Mammary epithelial cell (primary cell): ENCODE measurements around the gene ITGAL.

Experiments used
- CTCF ChIP-seq, 2 donors: IDR thresholded peaks in 1 of 2; conservative IDR thresholded peaks in 1 of 2; 2 replicates each; pipeline ENCODE4 v1.5.1; 2011 to 2012; ENCODE audit warnings: inconsistent platforms in 2 of 2, low read length in 2 of 2, mild to moderate bottlenecking in 2 of 2, control low read depth in 1 of 2, low read depth in 1 of 2; ENCODE audit not compliant: insufficient read depth in 1 of 2; ENCODE audit errors: extremely low read depth in 1 of 2
- EZH2 ChIP-seq: IDR thresholded peaks from 2 replicates; pipeline ENCODE4 v1.6.1; 2012; ENCODE audit warnings: low read length, inconsistent platforms, borderline replicate concordance

- TF ChIP-seq CTCF (conservative IDR thresholded peaks at IDR 0.05 in 1 of 2, IDR thresholded peaks at IDR 0.05 in 1 of 2; ENCODE audit: extremely low read depth in 1 of 2, insufficient read depth in 1 of 2, low read depth in 1 of 2, low read length in 2 of 2) (no peak), EZH2 (no peak)
Measured at GRCh38 chr16:30541502-30542329, 69.2 kb downstream of the ITGAL start.
